ENCODE results near the gene ZP1.

ZP1 gene

GRCh38 chr11:60857378-60858232, 9.7 kb upstream of the ZP1 start:
- peaks cover 29% of the 10 kb centered on the region for H3K4me1 Mint-ChIP-seq
- H3K4me3 Mint-ChIP-seq, result no peak overlapping the region
- H3K9me3 Mint-ChIP-seq, result no peaks in the 10 kb centered on the region
- no peaks in the 10 kb centered on the region for H3K27me3 Mint-ChIP-seq (ENCODE audit: low read depth)
- peak overlapping the region in 1 of 3 experiments; percentile 34 for H3K27ac Mint-ChIP-seq
- H3K36me3 Mint-ChIP-seq (ENCODE audit: low read depth), result no peaks in the 10 kb centered on the region
- TF ChIP-seq CTCF (IDR thresholded peaks at IDR 0.05; ENCODE audit: unreplicated experiment in 3 of 3), result no peak

GRCh38 chr11:60858236-60858635, 9.1 kb upstream of the ZP1 start:
- H3K36me3 Mint-ChIP-seq (ENCODE audit: low read depth), result no peaks in the 10 kb centered on the region
- H3K4me3 Mint-ChIP-seq, result no peak overlapping the region
- no peaks in the 10 kb centered on the region for H3K9me3 Mint-ChIP-seq
- H3K27ac Mint-ChIP-seq, result no peak overlapping the region
- H3K27me3 Mint-ChIP-seq (ENCODE audit: low read depth), result no peaks in the 10 kb centered on the region
- peaks cover 32% of the 10 kb centered on the region for H3K4me1 Mint-ChIP-seq
- TF ChIP-seq CTCF (IDR thresholded peaks at IDR 0.05; ENCODE audit: unreplicated experiment in 3 of 3), result no peak

GRCh38 chr11:60858731-60859464, 8.4 kb upstream of the ZP1 start:
- no peaks in the 10 kb centered on the region for H3K36me3 Mint-ChIP-seq (ENCODE audit: low read depth)
- H3K27ac Mint-ChIP-seq, result no peak overlapping the region
- no peak for TF ChIP-seq CTCF (IDR thresholded peaks at IDR 0.05; ENCODE audit: unreplicated experiment in 3 of 3)
- no peaks in the 10 kb centered on the region for H3K27me3 Mint-ChIP-seq (ENCODE audit: low read depth)
- H3K4me1 Mint-ChIP-seq, result peaks cover 38% of the 10 kb centered on the region
- H3K4me3 Mint-ChIP-seq, result no peak overlapping the region
- H3K9me3 Mint-ChIP-seq, result no peaks in the 10 kb centered on the region

GRCh38 chr11:60859616-60860250, 7.6 kb upstream of the ZP1 start:
- Mint-ChIP-seq H3K36me3 (ENCODE audit: low read depth) (no peaks in the 10 kb centered on the region), H3K27me3 (ENCODE audit: low read depth) (no peaks in the 10 kb centered on the region), H3K27ac (no peak overlapping the region), H3K4me1 (peaks cover 39% of the 10 kb centered on the region), H3K9me3 (no peaks in the 10 kb centered on the region), H3K4me3 (no peak overlapping the region)
- no peak for TF ChIP-seq CTCF (IDR thresholded peaks at IDR 0.05; ENCODE audit: unreplicated experiment in 3 of 3)

- peak overlapping the region in 2 of 3 experiments; percentile 35 to 73 for H3K27ac Mint-ChIP-seq
- no peak overlapping the region for H3K4me3 Mint-ChIP-seq
- H3K9me3 Mint-ChIP-seq, result no peaks in the 10 kb centered on the region
- H3K4me1 Mint-ChIP-seq, result peaks cover 28% of the 10 kb centered on the region
- no peak for TF ChIP-seq CTCF (IDR thresholded peaks at IDR 0.05; ENCODE audit: unreplicated experiment in 3 of 3)
- no peaks in the 10 kb centered on the region for H3K36me3 Mint-ChIP-seq (ENCODE audit: low read depth)
- no peaks in the 10 kb centered on the region for H3K27me3 Mint-ChIP-seq (ENCODE audit: low read depth)
Observed at GRCh38 chr11:60860943-60861342, 6.4 kb upstream of the ZP1 start.

All from nephron (organoid).